GM18870 (cell line): ENCODE measurements around the gene AKTIP.
"Not testable (repeated sequence)": the region's sequence is repeated elsewhere in the genome, so short reads cannot be mapped to it uniquely, and the experiment has no call there.

Source experiments
- ATAC-seq: cut with Tn5 transposase; IDR thresholded peaks from one replicate; pipeline ENCODE4 v1.9.1; 2021; ENCODE audit warnings: moderate library complexity; ENCODE audit not compliant: unreplicated experiment

Gene AKTIP

GRCh38 chr16:53502331-53503269 lies at the start of gene AKTIP:
TSS of gene AKTIP (minus strand) at chr16:53503209. CDS start at chr16:53500259, 2,950 bp downstream.
- peak; percentile 3 for ATAC-seq

DNA sequence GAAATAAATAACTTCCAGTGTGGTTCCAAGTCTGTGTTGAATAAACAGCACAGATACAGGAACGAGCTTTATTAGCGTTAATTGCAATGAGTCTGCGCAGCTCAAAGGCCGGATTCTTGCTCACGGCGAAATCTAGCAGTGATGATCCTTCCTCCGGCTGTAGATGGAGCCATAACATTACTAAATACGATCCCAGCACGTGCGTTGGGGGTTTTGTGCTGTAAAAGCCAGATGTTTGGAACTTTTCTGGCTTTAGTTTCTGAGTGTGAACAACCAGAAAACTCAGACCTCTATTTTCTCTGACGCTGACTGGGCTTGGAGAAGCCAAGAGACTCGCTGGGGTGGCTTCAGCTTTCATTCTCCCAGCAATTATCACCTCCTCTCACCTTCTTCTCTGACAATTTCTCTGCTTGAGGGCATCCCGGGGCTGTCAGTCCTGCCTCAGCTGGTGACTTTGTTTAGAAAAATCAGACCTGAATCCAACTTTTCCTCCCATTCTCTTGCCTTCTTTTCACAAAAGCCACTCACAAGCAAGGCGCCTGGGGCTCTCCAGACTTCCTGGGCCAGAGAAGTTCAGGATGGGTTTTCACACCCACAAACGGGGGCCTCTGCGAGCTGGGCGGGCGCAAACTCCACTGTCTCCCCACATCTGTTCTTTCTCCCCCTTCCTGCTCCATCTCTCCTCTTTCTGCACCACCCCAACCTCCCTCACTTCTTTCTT lies 47.1 kb upstream of the AKTIP start:
- ATAC-seq = peak; percentile 80

DNA sequence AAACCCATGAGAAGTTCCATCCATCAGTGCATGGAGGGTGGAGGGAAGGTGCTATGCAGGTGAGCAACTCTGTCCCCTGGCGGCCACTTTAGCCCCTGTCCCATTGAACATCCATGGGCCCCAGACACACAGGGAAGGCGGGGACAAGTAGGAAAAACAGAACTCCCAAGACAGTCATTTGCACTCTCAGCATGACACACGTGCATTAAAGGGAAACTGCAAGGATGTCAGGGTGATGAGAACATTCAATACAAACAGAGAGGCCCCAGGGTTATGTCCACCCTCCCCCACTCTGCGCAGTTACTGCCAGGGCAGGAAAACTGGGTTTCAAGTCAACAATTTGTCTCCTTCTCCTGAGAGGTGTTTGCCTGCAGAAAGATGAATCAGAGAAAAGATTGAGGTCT lies 44.0 kb upstream of the AKTIP start:
- ATAC-seq = no peak

DNA sequence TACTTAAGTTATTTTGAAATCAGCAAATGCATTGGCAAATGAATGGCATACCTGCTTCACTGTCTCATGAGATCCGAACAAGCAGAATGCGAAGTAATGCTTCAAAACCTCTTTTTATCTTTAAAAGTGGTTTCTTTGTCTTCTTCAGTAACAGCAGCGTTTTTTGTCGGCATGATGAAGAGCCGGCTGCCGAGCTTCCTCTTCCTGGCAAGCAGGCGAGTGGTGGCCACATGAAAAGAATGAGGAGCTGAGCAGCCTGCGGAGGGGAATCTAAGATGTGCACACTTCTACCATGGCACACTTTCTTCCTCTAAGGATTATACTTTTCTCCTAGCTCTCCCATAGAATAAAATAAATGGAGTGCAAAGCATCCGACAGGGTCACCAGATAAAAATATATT lies 42.4 kb upstream of the AKTIP start:
- ATAC-seq = no peak

- ATAC-seq = no peak
Observed at GRCh38 chr16:53542283-53542682, 39.3 kb upstream of the AKTIP start.

- no peak for ATAC-seq
Observed at GRCh38 chr16:53541326-53541725, 38.3 kb upstream of the AKTIP start.

DNA sequence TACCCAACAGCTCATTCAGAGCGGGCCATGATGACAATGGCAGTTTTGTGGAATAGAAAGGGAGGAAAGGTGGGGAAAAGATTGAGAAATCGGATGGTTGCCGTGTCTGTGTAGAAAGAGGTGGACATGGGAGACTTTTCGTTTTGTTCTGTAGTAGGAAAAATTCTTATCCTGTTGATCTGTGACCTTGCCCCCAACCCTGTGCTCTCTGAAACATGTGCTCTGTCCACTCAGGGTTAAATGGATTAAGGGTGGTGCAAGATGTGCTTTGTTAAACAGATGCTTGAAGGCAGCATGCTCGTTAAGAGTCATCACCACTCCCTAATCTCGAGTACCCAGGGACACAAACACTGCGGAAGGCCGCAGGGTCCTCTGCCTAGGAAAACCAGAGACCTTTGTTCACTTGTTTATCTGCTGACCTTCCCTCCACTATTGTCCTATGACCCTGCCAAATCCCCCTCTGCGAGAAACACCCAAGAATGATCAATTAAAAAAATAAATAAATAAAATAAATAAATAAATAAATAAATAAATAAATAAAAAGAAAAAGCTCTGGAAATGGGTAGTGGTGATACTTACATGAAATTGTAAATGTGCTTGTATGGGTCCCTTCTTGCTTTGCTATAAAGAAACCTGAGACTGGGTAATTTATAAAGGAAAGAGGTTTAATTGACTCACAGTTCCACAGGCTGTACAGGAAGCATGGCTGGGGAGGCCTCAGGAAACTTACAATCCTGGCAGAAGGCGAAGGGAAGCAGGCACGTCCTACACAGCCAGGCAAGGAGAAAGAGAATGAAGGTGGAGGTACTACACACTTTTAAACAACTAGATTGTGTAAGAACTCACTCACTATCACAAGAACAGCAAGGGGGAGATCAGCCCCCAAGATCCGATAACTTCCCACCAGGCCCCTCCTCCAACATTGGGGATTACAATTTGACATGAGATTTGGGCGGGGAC lies 37.0 kb upstream of the AKTIP start:
- not testable (repeated sequence) for ATAC-seq

GRCh38 chr16:53539346-53539745 lies 36.3 kb upstream of the AKTIP start:
- ATAC-seq = not testable (repeated sequence)

GRCh38 chr16:53537626-53538025 lies 34.6 kb upstream of the AKTIP start:
- ATAC-seq = no peak

DNA sequence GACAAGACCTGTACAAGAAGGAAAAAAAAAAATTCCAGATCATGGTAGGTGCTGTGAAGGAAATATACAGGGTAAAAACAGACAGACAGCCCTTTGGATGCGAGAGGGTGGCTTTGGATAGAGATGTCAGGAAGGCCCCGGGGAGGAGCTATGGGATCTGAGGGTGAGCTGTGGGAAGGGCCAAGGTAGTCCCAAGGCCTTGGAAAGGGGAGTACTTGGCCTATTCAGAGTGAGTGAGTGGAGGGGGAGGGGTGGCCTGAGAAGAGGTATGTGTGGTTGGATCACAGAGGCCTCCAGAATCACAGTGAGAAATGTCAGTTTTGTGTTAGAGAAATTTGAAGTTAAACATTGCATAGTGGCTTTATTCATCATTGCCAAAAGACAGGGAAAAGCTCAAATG lies 31.2 kb upstream of the AKTIP start:
- no peak for ATAC-seq

DNA sequence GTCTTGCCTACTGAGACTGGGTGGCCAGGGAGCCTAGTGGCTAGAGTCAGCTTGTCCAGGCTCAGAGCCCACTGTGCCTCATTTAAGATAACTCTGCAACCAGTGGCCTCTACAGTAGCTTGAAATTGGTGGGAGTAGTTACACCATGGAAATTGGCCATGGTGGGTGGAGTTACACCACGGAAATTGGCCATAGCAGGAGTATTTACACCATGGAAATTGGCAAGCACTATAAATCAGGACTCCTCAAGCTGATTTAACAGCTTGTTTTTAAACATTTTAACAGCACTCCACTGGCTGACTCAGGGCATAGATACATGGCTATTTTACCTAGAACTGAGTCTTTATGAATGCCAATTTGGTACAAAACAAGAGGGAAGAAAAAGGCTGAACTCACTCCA lies 27.7 kb upstream of the AKTIP start:
- ATAC-seq = no peak

GRCh38 chr16:53530046-53530445 lies 27.0 kb upstream of the AKTIP start:
- ATAC-seq = no peak

- no peak for ATAC-seq
Observed at GRCh38 chr16:53529513-53529912, 26.5 kb upstream of the AKTIP start.

DNA sequence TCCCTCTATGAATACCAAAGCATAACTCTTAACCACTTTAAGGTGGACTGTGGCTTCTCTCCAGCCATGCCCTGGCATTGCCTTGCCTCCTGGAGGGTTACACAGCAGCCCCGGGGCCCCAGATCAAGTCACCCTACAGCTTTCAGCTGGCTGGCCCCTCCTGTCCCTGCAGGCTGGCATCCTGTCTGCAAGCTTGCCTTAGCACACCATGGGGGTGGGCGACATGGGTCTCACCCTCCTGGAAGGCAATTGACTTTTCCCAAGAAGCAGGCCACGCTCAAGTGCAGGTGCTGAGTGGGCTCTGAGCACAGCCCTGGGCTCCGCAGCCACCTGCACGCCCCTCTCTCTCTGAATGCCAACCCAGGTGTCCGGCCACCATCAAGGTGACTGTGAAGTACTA lies 25.8 kb upstream of the AKTIP start:
- ATAC-seq = no peak

- no peak for ATAC-seq
Observed at GRCh38 chr16:53523971-53524548, 21.1 kb upstream of the AKTIP start.

GRCh38 chr16:53523126-53523804 lies 20.3 kb upstream of the AKTIP start:
- no peak for ATAC-seq

GRCh38 chr16:53519417-53520091 lies 16.5 kb upstream of the AKTIP start:
- ATAC-seq = no peak

DNA sequence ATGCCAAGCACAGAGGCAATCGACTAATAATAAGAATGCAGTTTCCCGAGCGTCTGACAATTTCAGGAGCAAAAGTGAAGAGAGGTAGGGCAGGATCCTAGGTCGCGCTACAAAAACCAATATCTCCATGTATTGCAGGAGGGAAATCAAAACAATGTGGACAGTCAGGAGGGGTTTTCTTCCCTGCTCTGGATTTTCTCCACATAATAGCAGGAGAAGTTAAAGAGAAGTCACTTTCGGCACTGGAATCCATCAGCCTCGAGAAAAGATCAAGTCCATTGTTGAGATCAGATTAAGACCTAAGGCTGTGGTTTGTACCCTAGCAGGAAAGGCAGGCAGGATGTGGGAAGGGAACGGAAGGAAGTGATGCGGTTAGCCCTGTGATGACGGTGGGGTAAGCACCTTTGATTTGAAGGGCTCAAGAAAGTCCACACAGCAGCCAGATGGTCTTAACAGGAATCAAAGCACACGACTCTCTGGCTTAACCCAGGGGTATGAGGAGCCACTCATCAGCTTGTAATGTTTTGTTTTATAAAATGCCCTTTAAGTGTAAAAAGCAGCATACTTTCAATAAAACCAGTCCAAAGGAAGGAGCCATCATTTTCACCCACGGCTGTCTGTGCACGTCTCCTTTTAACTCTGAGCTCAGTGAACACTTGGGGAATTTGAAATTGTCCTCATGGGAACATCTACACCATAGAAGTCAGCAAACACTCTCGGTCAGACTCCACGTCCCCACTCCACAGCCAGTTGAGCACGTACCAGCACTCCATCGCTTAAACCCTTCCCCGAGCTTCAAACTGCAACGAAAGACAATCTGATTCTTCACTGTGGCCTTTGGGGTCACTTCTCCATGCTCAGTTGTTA lies 15.8 kb upstream of the AKTIP start:
- ATAC-seq = peak; percentile 97
